Inflammatory macrophage treated with lipopolysaccharide for 1 hour (primary cell): ENCODE results near the gene DNASE2B.
"Not testable (repeated sequence)": the region's sequence is repeated elsewhere in the genome, so short reads cannot be mapped to it uniquely, and the experiment has no call there.

ENCODE experiments used
- DNase-seq, 2 donors: peaks; one replicate each; pipeline ENCODE4 v3.0.0-alpha.2; 2020 to 2022

The DNASE2B gene

GRCh38 chr1:84415396-84415795 lies 17.1 kb downstream of the DNASE2B start:
- DNase-seq, result no peak

GRCh38 chr1:84422909-84423308 lies 24.6 kb downstream of the DNASE2B start:
- DNase-seq, result no peak

DNA sequence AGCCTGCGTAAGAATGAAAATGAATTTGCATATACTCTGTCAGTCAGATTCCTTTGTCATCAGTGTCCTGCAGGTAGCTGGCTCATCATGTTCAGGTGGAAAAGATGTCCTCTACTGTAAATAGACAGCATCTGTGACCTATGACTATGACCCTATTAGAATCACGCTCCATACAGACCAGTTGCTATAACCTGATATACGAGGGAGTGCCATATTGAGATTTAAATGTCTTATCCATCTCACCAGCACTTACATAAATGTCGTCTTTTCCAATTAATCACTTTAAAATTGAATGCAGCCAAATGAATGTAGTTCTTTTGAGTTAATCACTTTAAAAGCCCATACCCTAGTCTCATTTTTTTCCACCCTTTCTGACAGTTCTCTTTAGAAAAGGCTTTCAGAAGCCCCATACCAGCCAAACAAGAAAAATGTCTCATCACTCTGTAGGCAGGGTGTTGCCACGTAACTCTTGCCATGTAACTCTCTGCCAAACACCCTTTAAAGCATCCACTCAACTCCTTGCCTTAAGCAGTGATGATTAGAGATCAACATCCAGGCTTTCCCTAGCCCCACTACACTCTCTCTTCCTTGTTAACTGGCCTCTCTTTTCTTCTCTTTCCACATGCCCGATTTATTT lies 26.3 kb downstream of the DNASE2B start:
- DNase-seq, result no peak

DNA sequence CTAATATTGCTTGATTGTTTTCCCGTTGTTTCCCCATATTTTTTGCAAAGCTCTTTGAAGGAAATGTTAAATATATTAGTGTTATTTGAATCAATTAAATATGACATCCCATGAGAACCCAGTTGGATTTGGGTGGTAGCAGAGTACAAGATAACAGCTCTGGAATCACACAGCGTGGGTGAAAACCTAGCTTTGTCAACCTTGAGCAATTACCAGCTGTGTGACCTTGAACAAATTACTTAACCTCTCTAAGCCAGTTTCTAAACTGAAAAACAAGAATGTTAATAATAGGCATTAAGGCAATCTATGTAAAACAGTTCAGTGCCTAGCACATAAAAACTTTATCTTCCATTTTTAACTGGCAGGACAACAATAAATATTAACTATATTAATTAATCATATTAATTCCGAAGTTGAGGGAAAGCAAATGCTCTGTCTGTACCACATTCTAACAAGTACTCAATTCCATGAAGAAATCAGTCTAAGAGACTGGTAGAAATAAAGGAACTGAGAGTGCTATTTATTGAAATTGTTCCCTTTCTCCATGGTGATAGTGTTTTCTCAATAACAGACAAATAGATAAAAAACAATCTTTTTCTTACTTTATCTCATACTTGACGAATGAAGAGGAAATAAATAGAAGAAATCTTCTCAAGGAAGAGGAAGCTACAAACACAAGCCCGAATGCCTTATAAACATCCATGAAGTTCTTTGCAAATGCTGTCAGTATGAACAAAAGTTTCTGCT lies 27.0 kb downstream of the DNASE2B start:
- DNase-seq, result peak; percentile 46 to 61

GRCh38 chr1:84426376-84426775 lies 28.1 kb downstream of the DNASE2B start:
- DNase-seq, result no peak

- no peak for DNase-seq
Measured at GRCh38 chr1:84427250-84428188, 29.2 kb downstream of the DNASE2B start.

DNA sequence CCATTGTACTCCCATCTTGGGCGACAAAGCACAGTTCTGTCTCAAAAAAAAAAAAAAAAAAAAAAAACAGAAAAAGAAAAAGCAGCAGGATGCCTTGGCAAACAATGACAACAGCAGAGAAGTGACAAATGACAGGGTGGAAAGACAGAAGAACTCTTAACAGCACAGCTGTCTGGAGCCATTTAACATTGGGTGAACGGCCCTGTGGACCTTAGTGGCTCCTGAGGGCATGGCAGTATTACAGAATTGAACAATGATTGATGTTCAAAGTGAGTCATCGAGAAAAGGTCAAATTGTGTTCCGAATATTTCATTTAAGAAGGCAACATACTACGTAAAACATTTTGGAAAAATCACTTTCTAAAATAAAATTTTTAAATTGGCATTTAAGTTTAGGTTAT lies 30.0 kb downstream of the DNASE2B start:
- DNase-seq, result no peak

- DNase-seq, result no peak
Measured at GRCh38 chr1:84429231-84429630, 30.9 kb downstream of the DNASE2B start.

- DNase-seq, result peak; percentile 47 to 83
Measured at GRCh38 chr1:84430546-84430945, 32.3 kb downstream of the DNASE2B start.

GRCh38 chr1:84433258-84434080 lies 35.2 kb downstream of the DNASE2B start:
- peak; percentile 62 to 79 for DNase-seq

DNA sequence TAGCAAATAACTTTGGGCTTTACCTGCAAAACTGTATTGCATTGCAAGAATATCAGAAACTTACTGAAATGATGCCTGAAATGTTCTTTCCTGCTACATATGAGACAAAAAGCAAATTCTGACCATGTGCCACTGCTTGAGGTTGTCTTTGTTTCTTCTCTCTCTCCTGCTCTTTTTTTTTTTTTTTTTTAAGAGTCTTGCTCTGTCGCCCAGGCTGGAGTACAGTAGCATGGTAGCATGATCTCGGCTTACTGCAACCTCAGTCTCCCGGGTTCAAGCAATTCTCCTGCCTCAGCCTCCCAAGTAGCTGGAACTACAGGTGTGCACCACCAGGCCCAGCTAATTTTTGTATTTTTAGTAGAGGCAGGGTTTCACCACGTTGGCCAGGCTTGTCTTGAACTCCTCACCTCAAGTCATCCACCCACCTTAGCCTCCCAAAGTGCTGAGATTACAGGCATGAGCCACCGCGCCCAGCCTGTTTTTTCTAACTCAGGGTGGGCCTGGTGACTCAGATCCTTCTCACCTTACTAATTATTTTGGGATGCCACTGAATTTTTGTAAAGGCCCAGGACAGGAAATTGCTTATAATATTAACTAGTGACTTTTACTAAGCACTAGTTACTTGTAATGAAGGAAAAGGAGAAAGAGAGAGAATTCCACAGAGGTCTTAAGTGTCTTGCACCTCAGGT lies 35.9 kb downstream of the DNASE2B start:
- no peak for DNase-seq

DNA sequence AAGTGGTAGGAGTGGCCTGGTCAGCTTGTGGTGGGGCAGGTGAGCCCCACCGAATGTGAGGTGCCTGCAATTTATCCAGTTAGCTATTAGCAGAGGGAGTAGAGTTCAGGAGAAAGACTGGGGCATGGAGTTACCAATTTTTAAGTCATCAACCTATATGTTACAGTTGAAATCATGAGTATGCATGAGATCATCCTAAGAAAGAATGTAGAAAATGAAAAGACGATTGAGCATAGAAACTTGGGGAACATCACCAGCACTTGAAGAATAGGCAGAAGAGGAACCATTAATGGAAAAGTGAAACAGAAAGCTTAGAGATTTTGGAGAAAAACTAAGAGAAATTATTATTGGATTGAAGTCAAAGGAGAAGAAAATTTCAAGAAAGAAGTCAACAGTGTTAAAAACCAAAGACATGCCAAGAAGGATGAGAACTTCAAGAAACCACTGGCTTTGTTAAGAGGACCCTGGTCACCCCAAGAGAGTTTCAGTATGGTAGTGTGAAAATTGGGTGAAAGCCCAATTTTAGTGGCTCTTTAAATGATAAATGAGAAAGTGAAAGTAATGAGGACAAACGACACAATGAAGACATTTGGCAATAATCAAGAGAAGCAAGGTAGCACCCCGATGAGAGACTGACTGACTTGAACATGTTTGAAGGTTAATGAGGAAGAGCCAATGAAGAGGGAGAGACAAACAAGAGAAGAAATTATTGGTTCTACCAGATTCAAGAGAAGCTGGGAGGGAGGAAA lies 36.7 kb downstream of the DNASE2B start:
- DNase-seq, result peak; percentile 32 to 65

- peak; percentile 62 to 66 for DNase-seq
Measured at GRCh38 chr1:84436876-84437655, 38.8 kb downstream of the DNASE2B start.

DNA sequence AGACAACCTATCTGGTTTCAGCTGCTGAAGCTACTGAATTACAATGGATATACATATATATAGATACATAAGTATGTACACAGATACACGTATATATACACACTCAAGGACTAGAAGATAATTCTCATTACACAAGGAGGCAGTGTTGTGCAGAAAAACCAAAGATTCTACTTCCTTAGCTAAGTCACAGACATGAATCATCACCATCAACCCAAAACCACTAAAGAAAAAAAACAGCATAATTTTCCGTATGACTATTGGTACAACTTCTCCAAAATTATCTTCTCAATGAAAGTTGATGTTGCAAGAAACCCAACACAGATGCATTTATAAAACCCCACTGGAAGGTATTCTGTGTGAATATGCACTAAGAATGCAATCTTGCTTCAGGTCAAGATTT lies 44.0 kb downstream of the DNASE2B start:
- peak; percentile 90 to 94 for DNase-seq

DNA sequence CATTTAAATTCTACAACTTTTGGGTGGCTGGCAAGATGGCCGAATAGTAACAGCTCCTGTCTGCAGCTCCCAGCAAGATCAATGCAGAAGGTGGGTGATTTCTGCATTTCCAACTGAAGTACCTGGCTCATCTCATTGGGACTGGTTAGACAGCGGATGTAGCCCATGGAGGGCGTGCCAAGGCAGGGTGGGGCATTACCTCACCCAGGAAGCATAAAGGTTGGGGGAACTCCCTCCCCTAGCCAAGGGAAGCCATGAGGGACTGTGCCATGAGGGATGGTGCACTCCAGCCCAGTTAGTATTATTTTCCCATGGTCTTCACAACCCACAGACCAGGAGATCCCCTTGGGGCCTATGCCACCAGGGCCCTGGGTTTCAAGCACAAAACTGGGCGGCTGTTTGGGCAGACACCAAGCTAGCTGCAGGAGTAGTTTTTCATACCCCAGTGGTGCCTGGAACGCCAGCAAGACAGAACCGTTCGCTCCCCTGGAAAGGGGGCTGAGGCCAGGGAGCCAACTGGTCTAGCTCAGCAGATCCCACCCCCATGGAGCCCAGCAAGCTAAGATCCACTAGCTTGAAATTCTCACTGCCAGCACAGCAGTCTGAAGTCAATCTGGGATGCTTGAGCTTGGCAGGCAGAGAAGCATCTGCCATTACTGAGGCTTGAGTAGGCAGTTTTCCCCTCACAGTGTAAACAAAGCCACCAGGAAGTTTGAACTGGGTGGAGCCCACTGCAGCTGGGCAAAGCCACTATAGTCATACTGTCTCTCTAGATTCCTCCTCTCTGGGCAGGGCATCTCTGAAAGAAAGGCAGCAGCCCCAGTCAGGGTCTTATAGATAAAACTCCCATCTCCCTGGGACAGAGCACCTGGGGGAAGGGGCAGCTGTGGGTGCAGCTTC lies 44.7 kb downstream of the DNASE2B start:
- DNase-seq, result not testable (repeated sequence)

DNA sequence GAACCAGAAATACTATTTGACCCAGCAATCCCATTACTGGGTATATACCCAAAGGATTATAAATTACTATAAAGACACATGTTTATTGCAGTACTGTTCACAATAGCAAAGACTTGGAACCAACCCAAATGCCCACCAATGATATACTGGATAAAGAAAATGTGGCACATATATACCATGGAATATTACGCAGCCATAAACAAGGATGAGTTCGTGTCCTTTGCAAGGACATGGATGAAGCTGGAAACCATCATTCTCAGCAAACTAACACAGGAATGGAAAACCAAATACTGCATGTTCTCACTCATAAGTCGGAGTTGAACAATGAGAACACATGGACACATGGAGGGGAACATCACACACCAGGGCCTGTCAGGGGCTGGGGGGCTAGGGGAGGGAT lies 50.4 kb downstream of the DNASE2B start:
- not testable (repeated sequence) for DNase-seq

DNA sequence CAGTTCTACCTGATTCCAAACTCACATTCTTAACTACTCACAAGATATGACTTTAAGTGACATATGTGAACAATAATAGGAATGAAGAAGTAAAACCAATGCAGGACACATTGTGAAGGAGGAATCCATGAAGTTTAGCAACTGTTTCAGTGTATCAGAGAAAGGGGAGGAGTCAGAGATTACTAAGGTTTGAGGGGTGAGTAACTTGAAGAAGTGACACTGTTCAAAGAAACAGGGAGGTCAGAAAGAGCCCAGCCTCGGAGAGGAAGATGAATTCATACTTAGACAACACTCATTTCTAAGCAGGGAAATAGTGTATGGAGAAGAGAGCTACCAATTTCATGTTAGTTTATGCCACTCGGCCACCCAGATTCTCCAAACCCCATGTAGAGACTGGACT lies 52.6 kb downstream of the DNASE2B start:
- peak; percentile 71 to 75 for DNase-seq

DNA sequence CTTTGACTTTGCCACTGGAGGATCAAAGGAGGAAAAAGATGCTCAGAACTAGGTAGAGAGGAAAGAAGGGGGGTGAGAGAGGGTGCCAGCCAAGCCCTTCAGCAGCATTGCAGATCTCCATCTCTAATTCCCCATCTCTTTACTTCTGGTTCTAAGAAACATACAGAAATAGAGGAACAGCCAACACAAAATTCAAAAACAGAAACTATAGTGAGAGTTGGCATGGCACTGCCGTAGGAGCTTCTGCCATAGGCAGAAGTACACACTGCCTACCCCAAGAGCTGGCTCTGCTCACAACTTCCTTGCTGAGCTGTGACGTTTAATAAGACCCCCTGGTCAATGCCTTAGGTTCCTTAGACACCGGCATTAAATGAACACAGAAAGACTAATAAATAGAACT lies 54.2 kb downstream of the DNASE2B start:
- DNase-seq, result peak in 1 of 2 donors; percentile 21

DNA sequence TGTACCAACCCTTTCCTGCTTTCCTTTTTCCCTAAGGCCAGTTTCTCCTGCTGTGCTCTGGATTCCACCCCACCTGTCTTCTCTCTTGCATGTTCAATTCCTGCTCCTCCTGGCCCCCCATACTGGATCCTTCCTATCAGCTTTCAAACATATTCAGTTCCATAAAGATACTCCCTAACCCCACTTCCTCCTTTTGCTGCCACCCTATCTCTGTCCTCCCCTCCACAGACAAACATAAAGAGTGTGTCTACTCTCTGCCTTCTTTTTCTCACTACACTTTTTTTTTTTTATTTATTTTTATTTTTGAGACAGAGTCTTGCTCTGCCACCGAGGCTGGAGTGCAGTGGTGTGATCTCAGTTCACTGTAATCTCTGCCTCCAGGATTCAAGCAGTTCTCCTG lies 63.8 kb downstream of the DNASE2B start:
- DNase-seq, result no peak
